ENCODE data around the gene ARHGEF28.

Gene ARHGEF28

GRCh38 chr5:73791389-73791788 lies 165.4 kb downstream of the ARHGEF28 start:
- no peaks in the 10 kb centered on the region for H3K27me3 ChIP-seq (replicated peaks; ENCODE audit: insufficient read depth, low read length)
- TF ChIP-seq EZH2 (optimal IDR thresholded peaks at IDR 0.05; ENCODE audit: low read depth, low read length) = no peak
- TF ChIP-seq EZH2phosphoT487 (IDR thresholded peaks at IDR 0.05; ENCODE audit: low read length) = no peak
- no peak for TF ChIP-seq CTCF (IDR thresholded peaks at IDR 0.05; ENCODE audit: low read length)
- no peaks in the 10 kb centered on the region for H3K79me2 ChIP-seq (ENCODE audit: low read length)
- H3K9me3 ChIP-seq (replicated peaks; ENCODE audit: insufficient read depth, low read length) = no peaks in the 10 kb centered on the region
- peaks cover 21% of the 10 kb centered on the region; the same call in 1 of the 2 replicates for H3K4me1 ChIP-seq (ENCODE audit: low read length)
- H3K4me2 ChIP-seq (ENCODE audit: low read depth, low read length) = no peak overlapping the region
- no peaks in the 10 kb centered on the region for H3F3A ChIP-seq (ENCODE audit: insufficient read depth, low read length)
- no peaks in the 10 kb centered on the region for H3K9me2 ChIP-seq (replicated peaks; ENCODE audit: insufficient read depth, low read length)
- no peaks in the 10 kb centered on the region for H3K36me3 ChIP-seq (replicated peaks; ENCODE audit: insufficient read depth, low read length)
- H3K9ac ChIP-seq (ENCODE audit: low read length) = no peak overlapping the region
- H3K27ac ChIP-seq (ENCODE audit: low read length) = no peak overlapping the region
- no peak overlapping the region for H3K4me3 ChIP-seq (ENCODE audit: low read length)
- H2AFZ ChIP-seq (ENCODE audit: low read length) = no peak overlapping the region
- DNase-seq = no peak
- no peaks in the 10 kb centered on the region for H4K20me1 ChIP-seq (ENCODE audit: insufficient read depth, low read length)

- no peaks in the 10 kb centered on the region for H3K9me2 ChIP-seq (replicated peaks; ENCODE audit: insufficient read depth, low read length)
- TF ChIP-seq EZH2 (optimal IDR thresholded peaks at IDR 0.05; ENCODE audit: low read depth, low read length) (no peak), CTCF (IDR thresholded peaks at IDR 0.05; ENCODE audit: low read length) (peak; percentile 96), EZH2phosphoT487 (IDR thresholded peaks at IDR 0.05; ENCODE audit: low read length) (no peak)
- H3K36me3 ChIP-seq (replicated peaks; ENCODE audit: insufficient read depth, low read length) = no peaks in the 10 kb centered on the region
- no peaks in the 10 kb centered on the region for H3F3A ChIP-seq (ENCODE audit: insufficient read depth, low read length)
- H3K79me2 ChIP-seq (ENCODE audit: low read length) = no peaks in the 10 kb centered on the region
- H3K9me3 ChIP-seq (replicated peaks; ENCODE audit: insufficient read depth, low read length) = no peaks in the 10 kb centered on the region
- no peak overlapping the region for H3K27ac ChIP-seq (ENCODE audit: low read length)
- no peak overlapping the region for H2AFZ ChIP-seq (ENCODE audit: low read length)
- H3K27me3 ChIP-seq (replicated peaks; ENCODE audit: insufficient read depth, low read length) = no peaks in the 10 kb centered on the region
- H3K4me1 ChIP-seq (ENCODE audit: low read length) = peaks cover 23% of the 10 kb centered on the region; the same call in 1 of the 2 replicates
- no peak overlapping the region for H3K4me3 ChIP-seq (ENCODE audit: low read length)
- H3K9ac ChIP-seq (ENCODE audit: low read length) = no peak overlapping the region
- H4K20me1 ChIP-seq (ENCODE audit: insufficient read depth, low read length) = no peaks in the 10 kb centered on the region
- peak; percentile 67 for DNase-seq
- H3K4me2 ChIP-seq (ENCODE audit: low read depth, low read length) = no peak overlapping the region
Observed at GRCh38 chr5:73792687-73793320, 166.8 kb downstream of the ARHGEF28 start.

GRCh38 chr5:73793911-73794310 lies 167.9 kb downstream of the ARHGEF28 start:
- Histone ChIP-seq H3K27ac (ENCODE audit: low read length) (no peak overlapping the region), H3K9me3 (replicated peaks; ENCODE audit: insufficient read depth, low read length) (no peaks in the 10 kb centered on the region), H3K9ac (ENCODE audit: low read length) (no peak overlapping the region), H3K9me2 (replicated peaks; ENCODE audit: insufficient read depth, low read length) (no peaks in the 10 kb centered on the region), H3K4me1 (ENCODE audit: low read length) (peaks cover 23% of the 10 kb centered on the region; the same call in 1 of the 2 replicates), H3K27me3 (replicated peaks; ENCODE audit: insufficient read depth, low read length) (no peaks in the 10 kb centered on the region), H2AFZ (ENCODE audit: low read length) (no peak overlapping the region), H3K4me3 (ENCODE audit: low read length) (no peak overlapping the region), H3F3A (ENCODE audit: insufficient read depth, low read length) (no peaks in the 10 kb centered on the region), H4K20me1 (ENCODE audit: insufficient read depth, low read length) (no peaks in the 10 kb centered on the region), H3K36me3 (replicated peaks; ENCODE audit: insufficient read depth, low read length) (no peaks in the 10 kb centered on the region), H3K79me2 (ENCODE audit: low read length) (no peaks in the 10 kb centered on the region), H3K4me2 (ENCODE audit: low read depth, low read length) (no peak overlapping the region)
- no peak for DNase-seq
- TF ChIP-seq EZH2 (optimal IDR thresholded peaks at IDR 0.05; ENCODE audit: low read depth, low read length) (no peak), EZH2phosphoT487 (IDR thresholded peaks at IDR 0.05; ENCODE audit: low read length) (no peak)
